HG03039 (cell line): ENCODE data around the gene AFTPH.

Experiments
- ATAC-seq: cut with Tn5 transposase; IDR thresholded peaks from one replicate; pipeline ENCODE4 v1.9.1; 2021; ENCODE audit warnings: mild to moderate bottlenecking, moderate library complexity; ENCODE audit not compliant: unreplicated experiment

AFTPH gene

DNA sequence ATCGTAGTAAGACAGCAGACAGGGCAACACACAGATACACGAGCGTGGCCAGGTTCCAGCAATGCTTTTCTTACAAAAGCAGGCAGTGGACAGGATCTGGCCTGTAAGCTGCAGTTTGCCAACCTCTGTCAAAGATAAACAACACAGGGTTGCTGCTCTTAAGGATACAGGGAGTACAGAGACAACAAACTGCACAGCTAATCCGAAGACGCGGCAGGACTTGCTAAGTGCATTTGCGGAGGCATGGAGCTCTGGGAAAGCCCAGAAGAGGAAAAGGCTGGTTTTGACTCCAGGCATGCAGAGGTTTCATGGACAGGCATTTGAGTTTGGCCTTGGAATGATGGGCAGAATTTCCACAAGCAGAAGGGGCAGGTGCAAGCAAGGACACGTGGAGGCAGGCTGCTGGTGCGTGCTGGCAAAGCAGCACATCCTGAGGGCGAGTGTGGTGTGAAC lies 105.2 kb downstream of the AFTPH start:
- ATAC-seq, result no peak

DNA sequence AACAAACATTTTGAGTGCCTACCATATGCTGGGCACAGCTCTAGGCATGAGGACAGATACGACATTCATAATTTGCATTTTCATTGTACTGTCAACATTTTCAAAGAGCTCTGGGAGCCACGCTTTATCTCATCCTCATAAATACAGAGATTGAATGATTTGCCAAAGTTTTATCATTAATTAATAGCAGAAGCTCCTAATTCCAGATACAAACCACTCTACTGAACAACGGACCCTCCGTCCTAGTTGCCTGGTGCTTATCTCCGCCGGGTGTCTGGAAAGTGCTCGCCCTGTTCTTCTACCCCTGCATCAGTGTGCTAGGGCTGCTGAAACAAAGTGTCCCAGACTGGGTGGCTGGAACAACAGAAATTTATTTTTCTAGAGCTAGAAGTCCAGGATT lies 105.7 kb downstream of the AFTPH start:
- no peak for ATAC-seq

DNA sequence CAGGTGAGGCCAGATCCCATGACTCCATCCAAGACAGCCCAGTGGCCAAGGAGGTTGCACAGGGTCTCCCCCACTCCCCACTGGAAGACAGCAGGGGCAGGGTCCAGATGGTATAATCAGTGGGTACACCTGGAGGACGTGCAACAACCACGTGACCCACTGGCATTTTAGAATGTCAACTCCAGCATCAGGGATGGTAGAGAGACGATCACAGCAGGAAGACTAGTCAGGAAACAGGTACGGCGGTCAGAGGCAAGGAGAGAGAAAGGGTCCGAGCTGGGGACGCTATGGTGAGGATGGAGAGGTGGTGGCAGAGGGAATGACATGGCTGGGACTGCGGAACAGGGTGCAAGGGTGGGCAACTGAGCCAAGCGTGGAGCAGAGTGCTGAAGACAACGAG lies 106.6 kb downstream of the AFTPH start:
- ATAC-seq, result no peak

DNA sequence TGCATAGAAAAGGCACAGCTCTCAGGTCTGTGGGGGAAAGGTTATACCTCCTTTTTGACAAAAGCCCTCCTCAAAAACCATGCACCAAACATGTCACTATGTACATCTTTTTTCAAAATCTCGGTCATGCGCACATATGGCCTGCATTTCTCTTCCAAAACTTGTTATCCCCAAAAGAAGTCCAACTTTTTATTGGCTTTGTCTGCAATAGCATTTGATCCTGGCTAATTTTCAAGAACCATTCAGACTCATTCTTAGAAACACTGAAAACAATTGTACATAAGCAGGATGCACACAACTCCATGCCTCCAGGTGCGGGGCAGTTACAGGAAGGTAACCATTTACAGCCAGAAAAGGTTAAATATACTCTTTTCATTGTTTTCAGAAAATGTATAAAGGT lies 107.6 kb downstream of the AFTPH start:
- ATAC-seq, result no peak

DNA sequence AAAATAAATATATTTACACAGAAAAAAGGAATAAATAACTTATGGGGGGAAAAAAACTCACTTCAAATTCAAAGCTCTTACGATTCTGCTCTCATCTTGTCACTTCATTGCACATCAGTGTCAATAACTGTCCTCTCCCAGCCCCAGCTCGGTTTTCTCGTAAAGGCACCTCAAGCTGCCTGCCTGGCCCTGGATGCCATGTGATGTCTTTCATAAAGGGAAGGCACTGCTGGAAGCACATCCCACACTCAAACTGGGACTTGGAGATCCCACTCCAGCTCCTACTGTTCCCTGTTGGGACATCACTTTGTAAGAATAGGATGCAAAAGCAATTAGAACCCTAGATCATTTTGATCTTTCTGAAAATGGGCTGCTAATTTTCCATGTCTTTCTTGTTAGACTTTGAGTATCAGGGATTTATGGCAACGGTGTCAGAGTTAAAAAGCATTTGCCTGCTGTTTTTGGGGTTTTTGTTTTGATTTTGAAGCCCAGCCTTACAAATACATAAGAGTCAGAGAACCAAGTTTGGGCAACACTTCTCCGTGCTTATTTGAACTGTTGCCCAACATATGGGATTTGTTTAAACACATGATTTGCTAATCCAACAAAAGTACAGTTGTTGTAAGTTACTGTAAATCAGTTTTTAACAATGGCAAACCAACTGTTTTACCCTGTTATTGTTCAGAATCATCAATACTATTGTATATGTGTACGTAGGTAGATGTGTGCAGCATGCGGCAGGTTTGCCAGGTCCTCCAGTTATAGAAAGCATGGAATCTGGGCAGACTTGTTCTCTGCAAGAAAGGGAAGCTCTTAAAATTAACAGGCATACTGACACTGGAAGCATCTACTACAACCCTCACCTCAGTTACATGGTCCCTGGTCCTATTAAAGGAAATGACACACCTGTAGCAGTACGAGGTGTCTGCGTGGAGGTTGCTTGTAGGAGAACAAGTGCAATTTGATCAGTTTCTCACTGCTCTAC lies 109.0 kb downstream of the AFTPH start:
- ATAC-seq, result no peak

DNA sequence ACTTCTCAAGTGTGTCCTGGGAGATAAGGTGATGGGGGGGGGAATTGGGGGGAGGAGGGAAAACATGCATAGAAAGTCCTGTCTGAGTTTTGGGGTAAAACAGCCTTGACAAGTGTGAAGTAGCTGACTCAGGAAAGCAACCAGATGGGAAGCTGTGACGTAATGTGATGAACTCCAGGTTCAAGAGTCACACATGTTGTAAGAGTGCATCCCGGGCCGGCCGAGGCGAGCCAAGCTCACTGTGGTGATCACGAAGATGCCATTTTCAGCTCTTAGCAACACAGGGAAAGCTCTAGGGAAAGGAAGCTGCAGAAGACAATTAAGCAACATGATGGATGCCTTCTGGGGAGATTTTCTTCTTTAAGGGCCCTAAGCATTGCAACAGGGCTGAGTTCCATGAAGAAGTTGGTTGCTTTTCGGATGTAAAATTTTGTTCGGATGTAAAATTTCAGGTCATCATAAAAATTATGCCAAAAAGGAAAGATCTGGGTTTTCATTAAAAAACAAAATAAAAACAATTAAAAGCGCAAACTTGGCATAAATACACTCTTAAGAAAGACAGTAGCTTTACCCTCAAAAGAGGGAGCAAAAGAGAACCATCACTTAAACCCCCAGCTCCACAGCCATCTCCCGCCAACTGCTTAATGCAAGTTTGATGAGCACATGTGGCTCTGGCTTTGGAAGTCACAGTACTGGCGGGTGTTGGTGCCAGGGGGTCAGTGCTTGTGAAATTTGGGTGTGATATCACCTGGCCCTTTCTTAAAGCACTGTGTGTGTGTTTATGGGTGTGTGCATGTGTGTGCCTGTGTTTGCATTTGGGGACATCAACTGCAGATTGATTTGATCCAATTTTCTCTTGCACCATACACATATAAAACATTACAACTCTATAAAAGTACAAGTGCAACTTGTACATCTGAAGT lies 110.5 kb downstream of the AFTPH start:
- ATAC-seq, result no peak

DNA sequence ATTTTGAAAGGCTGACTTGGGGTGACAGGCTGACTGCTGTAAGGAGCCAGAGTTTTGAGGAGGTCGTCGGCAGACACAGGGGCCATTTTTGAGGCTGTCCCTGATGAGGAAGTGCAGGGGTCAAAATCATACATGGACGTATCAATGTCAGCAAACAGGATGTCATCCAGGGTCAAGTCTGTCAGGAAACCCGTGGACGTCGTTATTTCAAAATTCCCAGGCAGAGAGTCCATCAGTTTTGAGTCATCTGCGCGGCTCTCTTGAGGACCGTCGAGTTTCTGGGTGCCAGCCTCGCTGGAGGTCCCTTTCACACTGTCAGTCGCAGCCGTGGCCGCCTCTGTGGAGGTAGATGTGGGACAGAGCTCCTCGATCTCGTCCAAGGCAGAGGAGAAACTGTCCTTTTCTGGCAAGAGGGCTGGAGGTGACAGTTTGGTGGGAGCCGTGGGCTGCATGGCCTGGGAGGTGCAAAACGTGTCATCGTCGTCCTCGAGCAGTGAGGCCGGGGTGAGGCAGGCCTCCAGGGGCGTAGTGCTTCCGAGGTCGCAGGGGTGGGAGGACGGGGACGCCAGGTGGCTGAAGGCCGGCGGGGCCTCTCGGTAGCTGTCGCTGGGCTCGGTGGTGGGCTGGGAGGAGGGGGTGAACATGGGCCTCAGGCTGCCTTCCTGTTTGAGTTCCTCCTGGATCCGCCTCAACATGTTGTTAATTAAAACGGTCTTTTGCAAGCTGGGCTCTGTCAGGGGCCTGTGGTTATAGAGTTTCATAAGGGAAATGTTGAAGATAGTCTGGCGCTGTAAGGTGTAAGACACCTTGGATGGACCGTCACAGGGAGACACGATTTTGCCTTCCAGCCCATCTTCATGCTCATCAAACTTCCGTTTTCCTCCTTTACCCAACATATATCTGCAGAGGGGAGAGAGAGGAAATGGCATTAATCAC lies 112.1 kb downstream of the AFTPH start:
- peak; percentile 47 for ATAC-seq

DNA sequence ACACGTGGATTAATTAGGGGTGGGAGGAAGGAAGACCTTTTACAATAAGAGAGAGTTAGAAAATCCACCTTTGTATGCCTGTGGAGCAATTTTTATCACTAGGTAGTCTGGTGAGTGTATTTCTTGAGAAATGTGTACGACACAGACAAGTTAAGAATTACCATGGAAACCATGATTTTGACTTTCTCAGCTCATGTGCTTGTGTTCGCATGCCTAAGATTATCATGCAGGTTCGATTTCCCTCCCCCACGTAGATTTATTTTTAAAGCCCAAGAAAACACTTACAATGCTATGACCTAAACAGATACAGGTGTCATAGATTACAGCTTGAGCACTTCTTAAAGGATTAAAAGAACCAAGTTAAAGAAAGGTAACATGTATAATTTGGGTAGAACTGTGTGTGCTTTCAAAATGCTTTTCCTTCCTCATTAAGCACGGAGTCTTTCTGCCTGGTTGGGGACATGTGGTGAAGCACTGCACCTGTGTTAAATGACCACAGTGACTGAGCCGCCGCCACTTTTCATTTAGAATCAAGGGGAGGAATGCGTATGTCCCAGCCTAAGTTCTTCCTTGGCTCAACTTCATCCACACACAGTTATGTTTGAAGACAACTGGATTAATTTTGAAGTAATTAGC lies 113.0 kb downstream of the AFTPH start:
- ATAC-seq, result no peak

DNA sequence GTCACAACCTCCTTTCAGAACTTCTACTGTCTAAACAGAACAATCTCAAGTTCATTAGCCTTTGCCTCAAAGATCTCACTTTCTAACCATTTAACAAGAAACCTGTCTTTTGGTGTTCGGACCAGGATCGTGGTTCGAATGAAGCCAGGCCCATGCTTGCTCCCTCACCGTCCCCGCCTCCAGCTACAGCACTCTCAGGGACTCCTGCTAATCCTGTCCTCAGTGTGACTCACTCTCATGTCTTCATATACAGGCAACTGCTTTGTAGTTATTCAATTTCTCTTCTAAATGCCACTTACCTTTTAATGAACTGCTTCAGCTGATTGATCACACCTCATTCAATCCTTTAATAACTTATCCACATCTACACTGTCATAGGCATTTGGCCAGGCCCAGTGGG lies 113.8 kb downstream of the AFTPH start:
- no peak for ATAC-seq

DNA sequence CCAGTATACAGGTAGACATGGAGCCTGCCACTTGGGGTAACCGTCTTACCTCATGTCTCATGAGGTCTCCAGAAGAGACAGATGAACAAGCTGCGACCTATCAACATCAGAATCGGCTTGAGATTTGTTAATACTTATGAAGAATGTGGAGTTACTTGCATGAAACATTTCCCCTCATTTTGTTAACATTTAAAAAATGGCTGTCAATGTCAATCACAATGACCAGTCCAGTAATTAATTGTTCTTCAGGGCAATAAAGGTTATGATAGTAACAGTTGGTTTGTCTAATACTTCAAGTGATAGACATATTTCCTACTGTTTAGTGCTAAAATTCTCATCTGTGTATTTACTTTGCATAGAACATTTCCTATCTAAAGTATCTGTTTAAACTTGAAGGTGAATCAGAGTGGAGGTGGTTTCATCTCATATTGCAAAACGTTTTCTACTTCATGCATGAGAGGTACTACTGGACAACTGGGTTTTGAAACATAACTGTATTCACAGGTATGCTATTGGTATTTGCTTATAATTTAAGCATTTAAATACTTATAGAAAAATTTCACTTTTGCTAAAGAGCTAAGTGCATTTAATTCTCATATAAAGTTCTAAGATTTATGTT lies 114.5 kb downstream of the AFTPH start:
- no peak for ATAC-seq

DNA sequence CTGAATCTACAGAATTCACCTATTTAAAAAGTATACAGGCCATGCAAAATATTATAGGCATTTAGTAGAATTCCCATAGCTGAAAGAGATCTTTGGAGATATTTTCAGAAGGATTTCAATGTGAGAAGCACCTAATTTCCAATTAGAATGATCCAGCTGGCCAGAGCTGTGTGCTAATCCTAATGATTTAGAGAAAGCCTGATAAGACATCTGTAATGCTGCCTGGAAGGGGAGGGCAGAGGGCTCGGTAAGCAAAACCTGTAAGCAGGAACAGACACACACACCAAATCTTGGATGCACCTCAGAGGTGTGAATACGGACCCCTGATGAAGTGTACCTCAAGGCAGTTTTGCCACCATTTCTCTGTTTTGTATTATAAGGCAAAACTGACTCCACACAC lies 115.6 kb downstream of the AFTPH start:
- ATAC-seq, result no peak

DNA sequence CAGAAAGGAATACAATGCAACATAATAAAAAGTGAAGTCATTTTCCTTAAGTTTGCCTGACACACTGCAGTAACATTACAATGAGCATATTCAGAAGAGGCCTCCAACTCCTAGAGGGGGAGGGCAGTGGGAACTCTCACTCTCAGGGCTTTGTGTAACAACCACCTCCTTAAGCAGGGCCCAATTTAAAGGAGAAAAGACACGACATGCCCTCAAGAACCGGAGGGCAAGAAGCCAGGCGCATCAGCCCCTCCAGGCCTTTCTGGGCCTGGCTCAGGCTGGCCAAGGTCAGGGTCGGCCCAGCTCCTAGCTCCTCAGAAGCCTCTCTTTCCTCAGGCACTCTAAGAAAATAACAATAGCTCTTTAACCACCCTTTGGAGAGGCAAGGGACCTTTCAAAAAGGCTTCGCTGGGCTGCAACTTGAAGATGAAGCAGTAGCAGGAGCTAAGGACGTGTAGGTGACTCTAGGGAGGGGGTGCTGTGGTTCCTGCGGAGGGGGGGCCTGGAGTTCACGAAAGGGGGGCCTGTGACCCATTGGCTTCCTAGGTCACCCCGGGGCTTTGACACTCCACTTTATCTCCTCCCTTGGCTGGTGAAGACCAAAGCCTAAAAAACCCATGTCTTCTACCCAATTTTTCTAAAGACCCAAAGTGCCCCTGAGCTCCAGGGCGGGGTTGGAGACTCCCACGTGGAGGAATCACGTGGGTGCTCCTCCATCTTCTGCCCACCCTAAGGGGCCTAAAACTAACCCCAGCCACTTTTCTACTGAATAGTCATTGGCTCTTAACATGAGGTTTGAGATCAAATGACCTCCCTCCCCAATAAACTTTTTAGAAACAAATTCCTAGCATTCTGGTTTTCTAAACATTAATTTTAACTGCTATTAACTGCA lies 116.3 kb downstream of the AFTPH start:
- no peak for ATAC-seq

DNA sequence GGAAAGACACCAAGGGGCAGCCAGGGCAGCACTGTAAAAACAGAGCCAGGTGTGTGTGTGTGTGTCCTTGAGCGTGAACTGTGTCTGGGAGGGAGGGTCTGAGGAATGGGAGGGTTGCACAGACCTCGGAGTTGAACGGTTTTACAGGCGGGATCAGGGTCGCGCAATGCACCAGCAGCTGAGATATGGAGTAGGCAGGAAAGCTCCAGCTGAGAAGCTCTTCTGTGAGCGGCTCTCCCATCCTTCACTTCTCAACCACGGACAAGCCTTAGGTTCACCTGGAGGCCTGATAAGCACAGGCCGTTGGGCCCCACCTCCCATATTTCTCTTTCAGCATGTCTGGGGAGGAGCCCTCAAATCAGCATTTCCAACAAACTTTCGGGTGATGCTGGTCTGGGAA lies 117.5 kb downstream of the AFTPH start:
- ATAC-seq, result no peak
